SH-SY5Y (cell line): ENCODE measurements around the gene UPB1.

ENCODE experiments used
- GATA2 ChIP-seq: IDR thresholded peaks from 2 replicates; pipeline ENCODE4 v1.6.1; 2011; ENCODE audit warnings: mild to moderate bottlenecking, low read depth, low read length
- GATA3 ChIP-seq: IDR thresholded peaks from 2 replicates; pipeline ENCODE4 v1.6.1; 2011; ENCODE audit warnings: low read depth, mild to moderate bottlenecking, low read length, moderate library complexity

DNA sequence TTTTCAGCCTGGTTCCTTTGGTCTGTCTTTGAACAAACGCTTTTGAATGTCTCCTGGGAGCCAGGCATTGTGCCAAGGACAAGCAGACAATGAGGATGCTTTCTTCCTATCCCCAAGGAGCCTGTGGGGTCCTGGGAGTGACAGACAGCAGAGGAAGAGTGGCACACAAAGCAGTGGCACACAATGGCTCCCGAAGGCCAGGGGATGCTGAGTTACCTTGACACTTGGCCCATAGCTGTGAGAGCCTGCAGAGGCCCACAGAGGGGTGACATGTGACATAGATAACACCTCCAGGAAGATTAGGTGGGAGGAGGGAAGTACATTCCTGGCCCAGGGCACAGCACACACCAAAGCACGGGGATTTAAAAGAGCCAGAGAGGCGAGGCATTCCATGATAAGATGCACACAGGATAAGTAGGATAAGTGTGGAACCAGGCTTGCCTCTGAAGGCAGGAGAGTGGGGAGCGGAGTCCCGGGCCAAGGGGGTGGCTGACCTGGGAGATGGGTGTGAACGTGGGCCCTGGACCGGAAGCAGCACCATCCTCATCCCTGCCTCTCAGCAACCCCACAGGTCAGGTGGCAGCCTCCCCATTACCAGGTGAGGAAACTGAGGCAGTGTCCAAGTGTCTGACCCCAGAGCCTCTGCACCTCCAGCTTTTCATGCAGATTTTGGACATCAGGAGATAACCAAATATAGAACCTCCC is 6.3 kb downstream of the UPB1 start:
- TF ChIP-seq GATA3 (no peak), GATA2 (no peak)
